OCI-LY1 (cell line): ENCODE measurements around the gene ARHGAP9.

ENCODE experiments used
- EZH2 ChIP-seq: fragments of 200-600 bp; sonication (generic), shearing (Covaris generic); IDR thresholded peaks from 2 replicates; pipeline ENCODE4 v1.8.0; 2017; ENCODE audit warnings: borderline replicate concordance, mixed run types, mild to moderate bottlenecking, antibody characterized with exemption, low read length, moderate library complexity, mixed read lengths
- TF ChIP-seq, protein P1 (sequence below): fragments of 200-600 bp; sonication (generic), shearing (Covaris generic); IDR thresholded peaks from 2 replicates; pipeline ENCODE4 v1.5.1; 2017; ENCODE audit warnings: mild to moderate bottlenecking, antibody characterized with exemption, low read length, moderate library complexity, mixed read lengths

DNA sequence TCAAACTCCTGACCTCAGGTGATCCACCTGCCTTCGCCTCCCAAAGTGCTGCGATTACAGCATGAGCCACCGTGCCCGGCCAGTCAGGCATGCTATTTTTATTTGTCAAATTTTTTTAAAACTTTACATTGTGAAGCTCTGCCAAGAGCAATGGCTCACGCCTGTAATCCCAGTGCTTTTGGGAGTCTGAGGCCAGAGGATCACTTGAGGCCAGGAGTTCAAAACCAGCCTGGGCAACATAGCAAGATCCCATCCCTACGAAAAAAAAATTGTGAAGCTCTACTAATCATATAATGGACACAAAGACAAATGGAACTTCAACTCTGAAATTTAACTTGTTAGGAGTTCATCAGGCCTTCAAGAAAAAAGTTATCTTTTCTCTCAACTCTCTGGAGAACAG is 50.7 kb downstream of the ARHGAP9 start:
- no peak for TF ChIP-seq EZH2
- TF ChIP-seq, protein P1, sequence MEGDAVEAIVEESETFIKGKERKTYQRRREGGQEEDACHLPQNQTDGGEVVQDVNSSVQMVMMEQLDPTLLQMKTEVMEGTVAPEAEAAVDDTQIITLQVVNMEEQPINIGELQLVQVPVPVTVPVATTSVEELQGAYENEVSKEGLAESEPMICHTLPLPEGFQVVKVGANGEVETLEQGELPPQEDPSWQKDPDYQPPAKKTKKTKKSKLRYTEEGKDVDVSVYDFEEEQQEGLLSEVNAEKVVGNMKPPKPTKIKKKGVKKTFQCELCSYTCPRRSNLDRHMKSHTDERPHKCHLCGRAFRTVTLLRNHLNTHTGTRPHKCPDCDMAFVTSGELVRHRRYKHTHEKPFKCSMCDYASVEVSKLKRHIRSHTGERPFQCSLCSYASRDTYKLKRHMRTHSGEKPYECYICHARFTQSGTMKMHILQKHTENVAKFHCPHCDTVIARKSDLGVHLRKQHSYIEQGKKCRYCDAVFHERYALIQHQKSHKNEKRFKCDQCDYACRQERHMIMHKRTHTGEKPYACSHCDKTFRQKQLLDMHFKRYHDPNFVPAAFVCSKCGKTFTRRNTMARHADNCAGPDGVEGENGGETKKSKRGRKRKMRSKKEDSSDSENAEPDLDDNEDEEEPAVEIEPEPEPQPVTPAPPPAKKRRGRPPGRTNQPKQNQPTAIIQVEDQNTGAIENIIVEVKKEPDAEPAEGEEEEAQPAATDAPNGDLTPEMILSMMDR = no peak
